Naive thymus-derived CD4-positive, alpha-beta T cell (primary cell): ENCODE results near the gene SELP. TPM values are rescaled to one million over a fixed set of nuclear protein-coding genes. Genes with fewer than 3 reads are reported as not detected.

Experiments used
- ATAC-seq: fragments of 150-1000 bp; cut with Tn5 transposase; 2 replicates; pipeline ENCODE4 v1.10.0; 2021; ENCODE audit warnings: mild to moderate bottlenecking, moderate library complexity
- CTCF ChIA-PET: fragments of 350-600 bp; sonication (Branson Sonifier 250); formaldehyde crosslinking; loops from one replicate; lab custom pipeline; 2021; ENCODE audit warnings: antibody characterized with exemption; lab: Charles Lee
- POLR2A ChIA-PET: fragments of 350-600 bp; sonication (Branson Sonifier 250); formaldehyde crosslinking; loops from one replicate; lab custom pipeline; 2021; ENCODE audit warnings: antibody characterized with exemption, inconsistent platforms; lab: Charles Lee
- DNase-seq, 9 donors: peaks; one replicate each; pipeline versions ENCODE4 v3.0.0 to v3.0.0-alpha.2; 2020 to 2022; ENCODE audit warnings: mixed read lengths in 1 of 9
- H3K27ac ChIP-seq: one replicate; pipeline ENCODE4 v1.7.0; 2013; ENCODE audit warnings: mild to moderate bottlenecking, low read depth, low read length, moderate library complexity
- H3K27me3 ChIP-seq, 2 donors: one replicate each; pipeline ENCODE4 v1.7.0; 2013; ENCODE audit warnings: low read length in 2 of 2, mild to moderate bottlenecking in 2 of 2, moderate library complexity in 2 of 2; ENCODE audit not compliant: control insufficient read depth in 2 of 2, insufficient read depth in 2 of 2
- H3K36me3 ChIP-seq, 3 experiments: 1 replicate in 2 of 3; 2 replicates in 1 of 3; pipeline ENCODE4 v1.7.0; 2013; ENCODE audit warnings: low read length in 3 of 3, mild to moderate bottlenecking in 3 of 3, moderate library complexity in 1 of 3; ENCODE audit not compliant: insufficient read depth in 3 of 3, control insufficient read depth in 2 of 3
- H3K4me1 ChIP-seq, 2 donors: one replicate each; pipeline ENCODE4 v1.7.0; 2013; ENCODE audit warnings: low read length in 2 of 2, mild to moderate bottlenecking in 2 of 2, moderate library complexity in 1 of 2; ENCODE audit not compliant: control insufficient read depth in 2 of 2, insufficient read depth in 2 of 2
- H3K4me3 ChIP-seq: 2 replicates; pipeline ENCODE4 v1.7.0; 2013; ENCODE audit warnings: mild to moderate bottlenecking, low read length
- H3K9me3 ChIP-seq, 3 experiments: 1 replicate in 2 of 3; 2 replicates in 1 of 3; pipeline ENCODE4 v1.7.0; 2013; ENCODE audit warnings: low read length in 3 of 3; ENCODE audit not compliant: control insufficient read depth in 2 of 3
- H3K27ac Mint-ChIP-seq, 9 donors: one replicate each; pipeline ENCODE4 v1.8.0; 2020 to 2022; ENCODE audit warnings: mixed read lengths in 9 of 9, mild to moderate bottlenecking in 8 of 9, moderate library complexity in 5 of 9, inconsistent platforms in 2 of 9
- H3K27me3 Mint-ChIP-seq, 5 donors: one replicate each; pipeline ENCODE4 v1.8.0; 2021 to 2022; ENCODE audit warnings: mixed read lengths in 5 of 5, mild to moderate bottlenecking in 1 of 5
- H3K36me3 Mint-ChIP-seq, 5 donors: one replicate each; pipeline ENCODE4 v1.8.0; 2020 to 2022; ENCODE audit warnings: mixed read lengths in 5 of 5, mild to moderate bottlenecking in 3 of 5, inconsistent platforms in 1 of 5
- H3K4me1 Mint-ChIP-seq, 7 donors: one replicate each; pipeline ENCODE4 v1.8.0; 2020 to 2022; ENCODE audit warnings: mixed read lengths in 7 of 7, mild to moderate bottlenecking in 3 of 7, inconsistent platforms in 1 of 7
- H3K4me3 Mint-ChIP-seq, 10 donors: one replicate each; pipeline ENCODE4 v1.8.0; 2020 to 2022; ENCODE audit warnings: mild to moderate bottlenecking in 10 of 10, mixed read lengths in 10 of 10, moderate library complexity in 6 of 10, inconsistent platforms in 2 of 10
- H3K9me3 Mint-ChIP-seq, 11 donors: one replicate each; pipeline ENCODE4 v1.8.0; 2020 to 2022; ENCODE audit warnings: mixed read lengths in 11 of 11, mild to moderate bottlenecking in 4 of 11, inconsistent platforms in 1 of 11, moderate library complexity in 1 of 11
- intact Hi-C, 2 donors: fragments of 100-400 bp; cut with micrococcal nuclease; formaldehyde crosslinking; loops; one replicate each; pipeline ENCODE4 v1.15.1; 2023
- polyA plus RNA-seq, 2 donors: library from polyadenylated mRNA; unstranded; fragments of 300-500 nt; fragmentation: Illumina TruSeq; gene quantifications; one replicate each; pipeline ENCODE4 v1.2.3, GENCODE V29; 2021
- total RNA-seq, 6 experiments: library from RNA in 5 of 6; stranded (reverse) in 5 of 6; gene quantifications; 1 replicate in 5 of 6; 2 replicates in 1 of 6; pipeline ENCODE4 v1.2.3 and lab custom pipeline; 2021 to 2026

Gene SELP
- total and polyA plus RNA-seq, 7 experiments from 2014 or later: 0.27 to 3.2 (median 1.7) TPM

DNA sequence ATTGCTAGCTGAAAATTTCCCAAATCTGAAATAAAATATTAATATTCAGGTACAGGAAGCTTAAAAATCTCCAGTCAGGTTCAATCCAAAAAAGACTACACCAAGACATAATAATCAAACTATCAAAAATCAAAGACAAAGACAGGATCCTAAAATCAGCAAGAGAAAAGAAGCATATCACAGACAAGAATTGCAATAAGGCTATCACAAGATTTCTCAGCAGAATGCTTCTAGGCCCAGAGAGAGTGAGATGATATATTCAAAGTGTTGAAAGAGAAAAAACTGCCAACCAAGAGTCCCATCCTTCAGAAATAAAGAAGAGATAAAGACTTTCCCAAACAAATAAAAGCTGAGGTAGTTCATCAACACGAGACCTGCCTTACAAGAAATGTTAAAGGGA lies 5.0 kb upstream of the SELP start:
- H3K27ac ChIP-seq: no peak overlapping the region
- Mint-ChIP-seq H3K36me3 (peaks cover 4 to 26% (median 9%) of the 10 kb centered on the region in 5 donors), H3K4me3 (no peak overlapping the region), H3K4me1 (peaks cover 2 to 26% (median 17%) of the 10 kb centered on the region in 7 donors), H3K27me3 (no peaks in the 10 kb centered on the region), H3K9me3 (peaks cover 0 to 39% (median 21%) of the 10 kb centered on the region in 11 donors), H3K27ac (no peak overlapping the region)
- no peaks in the 10 kb centered on the region for H3K27me3 ChIP-seq
- H3K36me3 ChIP-seq: no peaks in the 10 kb centered on the region
- DNase-seq (no peak), ATAC-seq (no peak)
- CTCF ChIA-PET: interaction anchor here (1.0 to 1.3 kb wide), 2 partner anchors 9 to 33 kb away, joined by 3 to 4 read pairs; no protein-coding TSS in a partner anchor
- POLR2A ChIA-PET: interaction anchor here (0.6 to 4.4 kb wide), 4 partner anchors 11 to 47 kb away, joined by 3 to 20 read pairs (median 7); no protein-coding TSS in a partner anchor
- H3K4me3 ChIP-seq: no peak overlapping the region
- H3K4me1 ChIP-seq: peaks cover 3 to 5% of the 10 kb centered on the region in 2 donors
- H3K9me3 ChIP-seq: peaks cover 0 to 10% (median 0%) of the 10 kb centered on the region in 3 experiments
- intact Hi-C loops: no loop called here

DNA sequence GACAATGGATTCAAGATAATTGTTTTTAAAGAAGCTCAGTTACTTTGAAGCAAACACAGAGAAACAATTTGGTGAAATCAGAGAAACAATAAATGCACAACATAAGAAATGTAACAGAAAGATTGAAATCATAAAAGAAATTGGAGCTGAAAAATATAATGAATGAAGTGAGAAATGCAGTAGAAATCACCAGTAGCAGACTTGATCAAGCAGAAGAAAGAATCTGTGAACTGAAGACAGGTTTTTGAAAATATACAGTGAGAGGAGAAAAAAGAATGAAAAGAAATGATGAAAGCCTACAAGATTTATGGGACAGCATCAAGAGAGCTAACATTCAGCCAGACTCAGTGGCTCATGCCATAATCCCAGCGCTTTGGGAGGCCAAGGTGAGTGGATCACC lies 4.2 kb upstream of the SELP start:
- no peaks in the 10 kb centered on the region for H3K27me3 Mint-ChIP-seq
- Histone ChIP-seq H3K4me3 (no peak overlapping the region), H3K4me1 (peaks cover 0 to 11% of the 10 kb centered on the region in 2 donors), H3K9me3 (peaks cover 0 to 10% (median 0%) of the 10 kb centered on the region in 3 experiments), H3K27ac (no peak overlapping the region), H3K36me3 (no peaks in the 10 kb centered on the region), H3K27me3 (no peaks in the 10 kb centered on the region)
- peaks cover 0 to 34% (median 18%) of the 10 kb centered on the region in 11 donors for H3K9me3 Mint-ChIP-seq
- H3K4me3 Mint-ChIP-seq: peak overlapping the region in 2 of 10 donors; percentile 2 to 33
- H3K36me3 Mint-ChIP-seq: peaks cover 4 to 21% (median 9%) of the 10 kb centered on the region in 5 donors
- H3K27ac Mint-ChIP-seq: peak overlapping the region in 1 of 9 donors; percentile 70
- ChIA-PET POLR2A (interaction anchor here (1.1 to 4.4 kb wide), 6 partner anchors 10 to 58 kb away, joined by 4 to 20 read pairs (median 6); no protein-coding TSS in a partner anchor), CTCF (interaction anchor here (1.3 kb wide), 1 partner anchor 9 kb away, joined by 4 read pairs; no protein-coding TSS in a partner anchor)
- no peak for DNase-seq
- H3K4me1 Mint-ChIP-seq: peaks cover 4 to 28% (median 19%) of the 10 kb centered on the region in 7 donors
- ATAC-seq: no peak
- intact Hi-C loops: no loop called here

GRCh38 chr1:169631249-169631648 lies 1.3 kb upstream of the SELP start:
- Mint-ChIP-seq H3K4me3 (no peak overlapping the region), H3K36me3 (peaks cover 4 to 18% (median 9%) of the 10 kb centered on the region in 5 donors), H3K4me1 (peaks cover 19 to 56% (median 45%) of the 10 kb centered on the region in 7 donors), H3K27ac (no peak overlapping the region), H3K27me3 (no peaks in the 10 kb centered on the region), H3K9me3 (peaks cover 0 to 25% (median 18%) of the 10 kb centered on the region in 11 donors)
- no peak for DNase-seq
- Histone ChIP-seq H3K4me1 (peaks cover 0 to 39% of the 10 kb centered on the region in 2 donors), H3K27me3 (no peaks in the 10 kb centered on the region), H3K4me3 (no peak overlapping the region), H3K9me3 (peaks cover 0 to 10% (median 0%) of the 10 kb centered on the region in 3 experiments), H3K36me3 (no peaks in the 10 kb centered on the region), H3K27ac (no peak overlapping the region)
- ChIA-PET POLR2A (interaction anchor here (0.7 to 1.0 kb wide), 2 partner anchors 10 to 48 kb away, joined by 3 to 4 read pairs; no protein-coding TSS in a partner anchor), CTCF (no interaction called here)
- intact Hi-C loops: loop anchor here in 1 of 2 donors (2.0 kb wide), 1 partner anchor 14 kb away; no protein-coding TSS in a partner anchor
- ATAC-seq: no peak

DNA sequence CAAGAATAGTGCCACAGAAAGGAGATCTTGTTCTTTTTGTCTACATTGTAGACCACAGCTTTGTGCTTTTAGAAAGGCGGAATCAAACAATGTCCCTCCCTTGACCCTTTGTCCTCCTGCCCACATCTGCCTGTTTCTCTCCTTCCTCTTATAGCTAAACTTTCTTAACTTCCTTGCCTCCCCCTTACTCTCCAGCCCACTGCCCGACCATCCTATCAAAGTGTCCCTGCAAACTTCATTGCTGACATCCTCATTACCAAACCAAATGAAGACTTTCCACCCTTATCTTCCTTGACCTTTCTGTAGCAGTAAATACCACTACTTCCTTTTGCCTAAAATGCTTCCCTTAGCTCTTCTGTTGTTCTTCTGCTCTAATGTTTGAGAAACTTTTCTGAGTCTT lies 5.0 kb downstream of the SELP start:
- intact Hi-C loops: loop anchor here in 1 of 2 donors (1.0 to 10.0 kb wide), 3 partner anchors 11 to 1090 kb away; no protein-coding TSS in a partner anchor
- POLR2A ChIA-PET: interaction anchor here (0.7 to 5.9 kb wide), 9 partner anchors 9 to 83 kb away, joined by 4 to 25 read pairs (median 8); no protein-coding TSS in a partner anchor
- peaks cover 7 to 71% of the 10 kb centered on the region in 2 donors for H3K4me1 ChIP-seq
- Mint-ChIP-seq H3K4me1 (peaks cover 45 to 89% (median 82%) of the 10 kb centered on the region in 7 donors), H3K36me3 (peaks cover 0 to 14% (median 0%) of the 10 kb centered on the region in 5 donors), H3K9me3 (peaks cover 0 to 13% (median 0%) of the 10 kb centered on the region in 11 donors), H3K27ac (peak overlapping the region in 8 of 9 donors; percentile 29 to 87 (median 68)), H3K27me3 (no peaks in the 10 kb centered on the region), H3K4me3 (peak overlapping the region in 8 of 10 donors; percentile 0 to 85 (median 18))
- ATAC-seq (no peak), DNase-seq (no peak)
- CTCF ChIA-PET: interaction anchor here (0.7 to 2.7 kb wide), 5 partner anchors 12 to 78 kb away, joined by 3 to 13 read pairs (median 6); no protein-coding TSS in a partner anchor
- no peak overlapping the region for H3K4me3 ChIP-seq
- H3K27me3 ChIP-seq: no peaks in the 10 kb centered on the region
- no peaks in the 10 kb centered on the region for H3K36me3 ChIP-seq
- peak overlapping the region; percentile 9 for H3K27ac ChIP-seq
- no peaks in the 10 kb centered on the region for H3K9me3 ChIP-seq

- Histone ChIP-seq H3K4me1 (peaks cover 7 to 64% of the 10 kb centered on the region in 2 donors), H3K27me3 (no peaks in the 10 kb centered on the region), H3K4me3 (no peak overlapping the region), H3K36me3 (no peaks in the 10 kb centered on the region), H3K27ac (no peak overlapping the region), H3K9me3 (no peaks in the 10 kb centered on the region)
- Mint-ChIP-seq H3K36me3 (peaks cover 0 to 14% (median 0%) of the 10 kb centered on the region in 5 donors), H3K9me3 (peaks cover 0 to 13% (median 0%) of the 10 kb centered on the region in 11 donors), H3K4me1 (peaks cover 42 to 86% (median 76%) of the 10 kb centered on the region in 7 donors), H3K27me3 (no peaks in the 10 kb centered on the region), H3K4me3 (peak overlapping the region in 7 of 10 donors; percentile 7 to 85 (median 52)), H3K27ac (peak overlapping the region in 8 of 9 donors; percentile 29 to 86 (median 80))
- DNase-seq: no peak
- POLR2A ChIA-PET: interaction anchor here (0.7 to 4.5 kb wide), 4 partner anchors 11 to 34 kb away, joined by 3 to 20 read pairs (median 10); no protein-coding TSS in a partner anchor
- intact Hi-C loops: loop anchor here in 1 of 2 donors (2.0 to 10.0 kb wide), 2 partner anchors 19 to 1089 kb away; no protein-coding TSS in a partner anchor
- ATAC-seq: no peak
- CTCF ChIA-PET: interaction anchor here (1.1 kb wide), 1 partner anchor 68 kb away, joined by 3 read pairs; no protein-coding TSS in a partner anchor
Measured at GRCh38 chr1:169624122-169624521, 5.8 kb downstream of the SELP start.

GRCh38 chr1:169623132-169623926 lies 6.6 kb downstream of the SELP start:
- Mint-ChIP-seq H3K9me3 (peaks cover 0 to 16% (median 0%) of the 10 kb centered on the region in 11 donors), H3K27ac (peak overlapping the region in 8 of 9 donors; percentile 29 to 86 (median 80)), H3K4me3 (peak overlapping the region in 7 of 10 donors; percentile 7 to 85 (median 32)), H3K4me1 (peaks cover 35 to 86% (median 76%) of the 10 kb centered on the region in 7 donors), H3K27me3 (no peaks in the 10 kb centered on the region), H3K36me3 (peaks cover 0 to 17% (median 3%) of the 10 kb centered on the region in 5 donors)
- H3K4me3 ChIP-seq: no peak overlapping the region
- ATAC-seq (no peak), DNase-seq (peak in 2 of 9 donors; percentile 21 to 25)
- no peaks in the 10 kb centered on the region for H3K36me3 ChIP-seq
- intact Hi-C loops: loop anchor here in 1 of 2 donors (2.0 to 10.0 kb wide), 2 partner anchors 69 to 1089 kb away; no protein-coding TSS in a partner anchor
- no peaks in the 10 kb centered on the region for H3K9me3 ChIP-seq
- peaks cover 7 to 56% of the 10 kb centered on the region in 2 donors for H3K4me1 ChIP-seq
- CTCF ChIA-PET: interaction anchor here (1.1 to 2.0 kb wide), 2 partner anchors 22 to 69 kb away, joined by 3 to 7 read pairs; no protein-coding TSS in a partner anchor
- no peaks in the 10 kb centered on the region for H3K27me3 ChIP-seq
- H3K27ac ChIP-seq: no peak overlapping the region
- POLR2A ChIA-PET: interaction anchor here (0.7 to 4.5 kb wide), 9 partner anchors 11 to 85 kb away, joined by 3 to 20 read pairs (median 3); no protein-coding TSS in a partner anchor
